K562 (cell line): ENCODE measurements around the gene ZSCAN12. TPM values are rescaled to one million over a fixed set of nuclear protein-coding genes. Genes with fewer than 3 reads are reported as not detected.

Source experiments
- BMI1 ChIP-seq: fragments of 150-350 bp; IDR thresholded peaks from 2 replicates; pipeline ENCODE4 v1.6.1; 2014; ENCODE audit warnings: low read length
- CBFA2T2 ChIP-seq: fragments of 450-650 bp; conservative IDR thresholded peaks from 2 replicates; pipeline ENCODE4 v1.6.1; 2017; ENCODE audit warnings: mild to moderate bottlenecking
- CREB1 ChIP-seq, 2 experiments: sonication (generic) in 1 of 2; formaldehyde crosslinking in 1 of 2; IDR thresholded peaks; 2 replicates each; pipeline versions ENCODE4 v1.6.1 to v1.8.0; 2012 to 2022; ENCODE audit warnings: inconsistent platforms in 1 of 2, mild to moderate bottlenecking in 1 of 2, missing genetic modification reagents in 1 of 2, moderate library complexity in 1 of 2
- IFI16 ChIP-seq: fragments of 250-450 bp; sonication (Bioruptor Pico); IDR thresholded peaks from 2 replicates; pipeline ENCODE4 v2.1.2; 2022; ENCODE audit warnings: mild to moderate bottlenecking, inconsistent platforms
- JUNB ChIP-seq: fragments of 450-650 bp; formaldehyde crosslinking; conservative IDR thresholded peaks from 2 replicates; pipeline ENCODE4 v1.4.0; 2020; ENCODE audit warnings: mild to moderate bottlenecking
- MCM7 ChIP-seq, 2 experiments: fragments of 450-650 bp; IDR thresholded peaks; 2 replicates each; pipeline ENCODE4 v1.6.1; 2016 to 2018
- NFIX ChIP-seq: fragments of 250-450 bp; sonication (Bioruptor Pico); IDR thresholded peaks from 2 replicates; pipeline ENCODE4 v1.4.0; 2020; ENCODE audit warnings: low read depth, mild to moderate bottlenecking, moderate library complexity
- PPARD ChIP-seq: fragments of 250-450 bp; sonication (Bioruptor Pico); IDR thresholded peaks from 2 replicates; pipeline ENCODE4 v1.8.0; 2022; ENCODE audit warnings: inconsistent platforms, mild to moderate bottlenecking, moderate library complexity
- SMAD1 ChIP-seq: fragments of 150-350 bp; IDR thresholded peaks from 2 replicates; pipeline ENCODE4 v1.6.1; 2014; ENCODE audit warnings: low read length, low read depth; ENCODE audit not compliant: partially characterized antibody
- TEAD2 ChIP-seq: fragments of 450-650 bp; IDR thresholded peaks from 2 replicates; pipeline ENCODE4 v1.6.1; 2016; ENCODE audit warnings: missing genetic modification characterization, control low read depth, missing compliant biosample characterization
- TRIM28 ChIP-seq: fragments of 450-650 bp; IDR thresholded peaks from 2 replicates; pipeline ENCODE4 v1.6.1; 2017
- XRCC4 ChIP-seq: IDR thresholded peaks from one replicate; pipeline ENCODE4 v1.6.1; 2011; ENCODE audit not compliant: insufficient read depth, insufficient read length; ENCODE audit errors: extremely low read depth
- ZFPM2 ChIP-seq: fragments of 250-450 bp; sonication (Bioruptor Pico); IDR thresholded peaks from 2 replicates; pipeline ENCODE4 v1.5.1; 2022; ENCODE audit warnings: mild to moderate bottlenecking
- ZNF696 ChIP-seq: fragments of 250-450 bp; sonication (Bioruptor Pico); conservative IDR thresholded peaks from 2 replicates; pipeline ENCODE4 v1.4.0; 2020; ENCODE audit warnings: mild to moderate bottlenecking, moderate library complexity
- ZNF79 ChIP-seq: fragments of 250-450 bp; sonication (Bioruptor Pico); IDR thresholded peaks from 2 replicates; pipeline ENCODE4 v1.4.0; 2020; ENCODE audit warnings: low read depth, mild to moderate bottlenecking, moderate library complexity
- ZSCAN29 ChIP-seq: fragments of 450-650 bp; IDR thresholded peaks from 2 replicates; pipeline ENCODE4 v1.6.1; 2017
- ZZZ3 ChIP-seq: fragments of 450-650 bp; IDR thresholded peaks from 2 replicates; pipeline ENCODE4 v1.6.1; 2016; ENCODE audit warnings: antibody characterized with exemption, mild to moderate bottlenecking, moderate library complexity
- polyA plus RNA-seq, 8 experiments: library from polyadenylated mRNA; depleted of rRNA in 4 of 8; stranded (reverse) in 5 of 8; unstranded in 3 of 8; fragments of >200 nt; fragmentation: Nextera tagmentation in 2 of 8; fragmentation: Illumina TruSeq in 1 of 8; extraction: Ambion mirVana in 2 of 8; extraction: Trizol in 1 of 8; gene quantifications; 2 replicates each; pipeline versions ENCODE4 v1.2.1 to v1.2.3, GENCODE V29; 2011 to 2014; ENCODE audit warnings: inconsistent platforms in 1 of 8, missing spikeins in 1 of 8
- total RNA-seq, 7 experiments: library from RNA; depleted of rRNA in 6 of 7; stranded (reverse); fragments of >200 nt in 6 of 7; fragmentation: Illumina TruSeq in 2 of 7; extraction: Trizol in 2 of 7; gene quantifications; 2 replicates each; pipeline versions ENCODE4 v1.2.1 to v1.2.3, GENCODE V29; 2011 to 2021; ENCODE audit warnings: low replicate concordance in 1 of 7
- TF ChIP-seq, protein P1 (sequence below): sonication (generic); formaldehyde crosslinking; IDR thresholded peaks from 2 replicates; pipeline ENCODE4 v1.4.0; 2020; ENCODE audit warnings: mild to moderate bottlenecking, missing genetic modification reagents
- TF ChIP-seq, protein P2 (sequence below): fragments of 450-650 bp; IDR thresholded peaks from 2 replicates; pipeline ENCODE4 v1.6.1; 2018; ENCODE audit warnings: mild to moderate bottlenecking, low read depth; ENCODE audit not compliant: partially characterized antibody
- TF ChIP-seq, protein P3 (sequence below): sonication (generic); formaldehyde crosslinking; IDR thresholded peaks from 2 replicates; pipeline ENCODE4 v1.8.1; 2023; ENCODE audit warnings: mild to moderate bottlenecking, missing genetic modification reagents, moderate library complexity
- TF ChIP-seq, protein P4 (sequence below): fragments of 450-650 bp; formaldehyde crosslinking; IDR thresholded peaks from 2 replicates; pipeline ENCODE4 v1.4.0; 2020; ENCODE audit warnings: mild to moderate bottlenecking, moderate library complexity
- TF ChIP-seq, protein P5 (sequence below): sonication (generic); formaldehyde crosslinking; IDR thresholded peaks from 2 replicates; pipeline ENCODE4 v1.8.1; 2023; ENCODE audit warnings: mild to moderate bottlenecking, missing genetic modification reagents

Gene ZSCAN12
- total and polyA plus RNA-seq, 9 of the 15 experiments (the other 6 are each of a cell fraction or from before 2014, with no cell fraction given) = 2.5 to 19.6 (median 12.5) TPM

DNA sequence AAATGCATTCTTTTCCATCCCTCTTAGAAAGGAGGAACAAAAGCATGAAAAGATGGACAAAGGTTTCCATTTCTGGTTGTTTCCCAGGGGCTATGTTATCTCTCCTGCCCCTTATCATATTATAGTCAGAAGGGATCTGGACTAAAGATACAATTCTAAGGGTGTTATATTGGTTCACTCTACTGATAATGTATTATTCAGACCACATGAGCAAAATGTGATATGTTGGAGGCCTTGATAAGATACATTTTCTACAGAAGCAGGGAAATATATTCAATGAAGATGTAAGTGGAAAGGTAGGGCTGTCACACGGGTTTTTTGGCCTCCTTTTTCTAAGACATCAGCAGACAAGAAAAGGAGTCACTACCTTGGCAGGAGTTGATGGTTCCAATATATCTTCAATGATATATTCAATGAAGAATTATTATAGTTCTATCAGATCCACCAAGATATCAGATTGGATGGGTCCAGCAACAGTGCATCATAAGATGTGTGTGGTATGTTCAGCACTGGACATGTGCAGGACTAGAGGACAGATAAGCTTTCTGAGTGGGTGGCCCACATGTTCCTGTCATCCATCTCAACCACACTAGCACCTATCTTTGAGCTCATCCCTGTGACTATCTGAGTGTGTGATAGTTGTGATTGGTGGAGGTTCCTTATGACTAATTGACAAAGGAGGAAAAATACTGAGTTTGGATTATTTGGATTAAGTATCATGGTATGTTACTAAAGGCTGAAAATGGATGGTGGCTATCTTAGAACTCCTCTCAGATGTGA, 55.5 kb downstream of the ZSCAN12 start (continued):
- TF ChIP-seq, protein P1, sequence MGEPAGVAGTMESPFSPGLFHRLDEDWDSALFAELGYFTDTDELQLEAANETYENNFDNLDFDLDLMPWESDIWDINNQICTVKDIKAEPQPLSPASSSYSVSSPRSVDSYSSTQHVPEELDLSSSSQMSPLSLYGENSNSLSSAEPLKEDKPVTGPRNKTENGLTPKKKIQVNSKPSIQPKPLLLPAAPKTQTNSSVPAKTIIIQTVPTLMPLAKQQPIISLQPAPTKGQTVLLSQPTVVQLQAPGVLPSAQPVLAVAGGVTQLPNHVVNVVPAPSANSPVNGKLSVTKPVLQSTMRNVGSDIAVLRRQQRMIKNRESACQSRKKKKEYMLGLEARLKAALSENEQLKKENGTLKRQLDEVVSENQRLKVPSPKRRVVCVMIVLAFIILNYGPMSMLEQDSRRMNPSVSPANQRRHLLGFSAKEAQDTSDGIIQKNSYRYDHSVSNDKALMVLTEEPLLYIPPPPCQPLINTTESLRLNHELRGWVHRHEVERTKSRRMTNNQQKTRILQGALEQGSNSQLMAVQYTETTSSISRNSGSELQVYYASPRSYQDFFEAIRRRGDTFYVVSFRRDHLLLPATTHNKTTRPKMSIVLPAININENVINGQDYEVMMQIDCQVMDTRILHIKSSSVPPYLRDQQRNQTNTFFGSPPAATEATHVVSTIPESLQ (CRISPR knock-in tag) = no peak
- TF ChIP-seq ZNF79 (no peak), MCM7 (IDR thresholded peaks at IDR 0.05) (no peak), BMI1 (no peak), TRIM28 (no peak), PPARD (CRISPR knock-in tag) (no peak), XRCC4 (no peak), CBFA2T2 (peak; percentile 76), ZNF696 (no peak), ZSCAN29 (no peak), CREB1 (IDR thresholded peaks at IDR 0.05) (no peak; the same call in 1 of the 2 replicates), CREB1 (CRISPR knock-in tag; IDR thresholded peaks at IDR 0.05) (no peak), SMAD1 (no peak), JUNB (CRISPR knock-in tag) (no peak), ZFPM2 (no peak), IFI16 (no peak), NFIX (no peak), TEAD2 (tag) (no peak), ZZZ3 (no peak)
- TF ChIP-seq, protein P2, sequence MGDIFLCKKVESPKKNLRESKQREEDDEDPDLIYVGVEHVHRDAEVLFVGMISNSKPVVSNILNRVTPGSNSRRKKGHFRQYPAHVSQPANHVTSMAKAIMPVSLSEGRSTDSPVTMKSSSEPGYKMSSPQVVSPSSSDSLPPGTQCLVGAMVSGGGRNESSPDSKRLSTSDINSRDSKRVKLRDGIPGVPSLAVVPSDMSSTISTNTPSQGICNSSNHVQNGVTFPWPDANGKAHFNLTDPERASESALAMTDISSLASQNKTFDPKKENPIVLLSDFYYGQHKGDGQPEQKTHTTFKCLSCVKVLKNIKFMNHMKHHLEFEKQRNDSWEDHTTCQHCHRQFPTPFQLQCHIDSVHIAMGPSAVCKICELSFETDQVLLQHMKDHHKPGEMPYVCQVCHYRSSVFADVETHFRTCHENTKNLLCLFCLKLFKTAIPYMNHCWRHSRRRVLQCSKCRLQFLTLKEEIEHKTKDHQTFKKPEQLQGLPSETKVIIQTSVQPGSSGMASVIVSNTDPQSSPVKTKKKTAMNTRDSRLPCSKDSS = no peak
- TF ChIP-seq, protein P3, sequence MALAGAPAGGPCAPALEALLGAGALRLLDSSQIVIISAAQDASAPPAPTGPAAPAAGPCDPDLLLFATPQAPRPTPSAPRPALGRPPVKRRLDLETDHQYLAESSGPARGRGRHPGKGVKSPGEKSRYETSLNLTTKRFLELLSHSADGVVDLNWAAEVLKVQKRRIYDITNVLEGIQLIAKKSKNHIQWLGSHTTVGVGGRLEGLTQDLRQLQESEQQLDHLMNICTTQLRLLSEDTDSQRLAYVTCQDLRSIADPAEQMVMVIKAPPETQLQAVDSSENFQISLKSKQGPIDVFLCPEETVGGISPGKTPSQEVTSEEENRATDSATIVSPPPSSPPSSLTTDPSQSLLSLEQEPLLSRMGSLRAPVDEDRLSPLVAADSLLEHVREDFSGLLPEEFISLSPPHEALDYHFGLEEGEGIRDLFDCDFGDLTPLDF (CRISPR knock-in tag) = no peak
- TF ChIP-seq, protein P4, sequence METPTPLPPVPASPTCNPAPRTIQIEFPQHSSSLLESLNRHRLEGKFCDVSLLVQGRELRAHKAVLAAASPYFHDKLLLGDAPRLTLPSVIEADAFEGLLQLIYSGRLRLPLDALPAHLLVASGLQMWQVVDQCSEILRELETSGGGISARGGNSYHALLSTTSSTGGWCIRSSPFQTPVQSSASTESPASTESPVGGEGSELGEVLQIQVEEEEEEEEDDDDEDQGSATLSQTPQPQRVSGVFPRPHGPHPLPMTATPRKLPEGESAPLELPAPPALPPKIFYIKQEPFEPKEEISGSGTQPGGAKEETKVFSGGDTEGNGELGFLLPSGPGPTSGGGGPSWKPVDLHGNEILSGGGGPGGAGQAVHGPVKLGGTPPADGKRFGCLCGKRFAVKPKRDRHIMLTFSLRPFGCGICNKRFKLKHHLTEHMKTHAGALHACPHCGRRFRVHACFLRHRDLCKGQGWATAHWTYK (CRISPR knock-in tag) = 0 out of 2 replicates have a peak, but pooled peaks have one; percentile 11
- TF ChIP-seq, protein P5, sequence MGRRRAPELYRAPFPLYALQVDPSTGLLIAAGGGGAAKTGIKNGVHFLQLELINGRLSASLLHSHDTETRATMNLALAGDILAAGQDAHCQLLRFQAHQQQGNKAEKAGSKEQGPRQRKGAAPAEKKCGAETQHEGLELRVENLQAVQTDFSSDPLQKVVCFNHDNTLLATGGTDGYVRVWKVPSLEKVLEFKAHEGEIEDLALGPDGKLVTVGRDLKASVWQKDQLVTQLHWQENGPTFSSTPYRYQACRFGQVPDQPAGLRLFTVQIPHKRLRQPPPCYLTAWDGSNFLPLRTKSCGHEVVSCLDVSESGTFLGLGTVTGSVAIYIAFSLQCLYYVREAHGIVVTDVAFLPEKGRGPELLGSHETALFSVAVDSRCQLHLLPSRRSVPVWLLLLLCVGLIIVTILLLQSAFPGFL (CRISPR knock-in tag) = no peak
